SK-N-SH treated with all-trans-retinoic acid at 6 μM for 48 hours (cell line): ENCODE data around the gene SLC25A52.

Source experiments
- ARNTL ChIP-seq: fragments of 450-650 bp; formaldehyde crosslinking; IDR thresholded peaks from 2 replicates; pipeline ENCODE4 v1.5.0; 2020; ENCODE audit warnings: low read depth, mild to moderate bottlenecking, moderate library complexity, borderline replicate concordance
- BACH2 ChIP-seq: fragments of 250-450 bp; sonication (Bioruptor Pico); IDR thresholded peaks from 2 replicates; pipeline ENCODE4 v1.9.0; 2021; ENCODE audit warnings: mild to moderate bottlenecking, borderline replicate concordance
- CREB5 ChIP-seq: fragments of 250-450 bp; sonication (Bioruptor Pico); IDR thresholded peaks from 2 replicates; pipeline ENCODE4 v1.5.1; 2020; ENCODE audit warnings: low read depth, mild to moderate bottlenecking, moderate library complexity
- CSDC2 ChIP-seq: fragments of 250-450 bp; sonication (Bioruptor Pico); IDR thresholded peaks from 2 replicates; pipeline ENCODE4 v1.5.0; 2020; ENCODE audit warnings: mild to moderate bottlenecking, moderate library complexity
- CSRNP3 ChIP-seq: fragments of 250-450 bp; sonication (Bioruptor Pico); IDR thresholded peaks from 2 replicates; pipeline ENCODE4 v1.5.1; 2021; ENCODE audit warnings: mild to moderate bottlenecking, moderate library complexity
- GLIS3 ChIP-seq: fragments of 250-450 bp; sonication (Bioruptor Pico); IDR thresholded peaks from 2 replicates; pipeline ENCODE4 v1.5.0; 2020; ENCODE audit warnings: mild to moderate bottlenecking, moderate library complexity
- OSR1 ChIP-seq: fragments of 250-450 bp; sonication (Bioruptor Pico); IDR thresholded peaks from 2 replicates; pipeline ENCODE4 v1.8.0; 2022; ENCODE audit warnings: moderate library complexity, mild to moderate bottlenecking, inconsistent platforms
- PATZ1 ChIP-seq: fragments of 250-450 bp; sonication (Bioruptor Pico); IDR thresholded peaks from 2 replicates; pipeline ENCODE4 v1.8.0; 2020; ENCODE audit warnings: mild to moderate bottlenecking, moderate library complexity, borderline replicate concordance
- POU6F1 ChIP-seq: fragments of 250-450 bp; sonication (Bioruptor Pico); IDR thresholded peaks from 2 replicates; pipeline ENCODE4 v1.8.0; 2021; ENCODE audit warnings: low read depth, mild to moderate bottlenecking, moderate library complexity, borderline replicate concordance
- RARB ChIP-seq: fragments of 250-450 bp; sonication (Bioruptor Pico); IDR thresholded peaks from 2 replicates; pipeline ENCODE4 v1.8.0; 2021; ENCODE audit warnings: mild to moderate bottlenecking, moderate library complexity
- TOX ChIP-seq: fragments of 250-450 bp; sonication (Bioruptor Pico); IDR thresholded peaks from 2 replicates; pipeline ENCODE4 v1.8.0; 2021; ENCODE audit warnings: mild to moderate bottlenecking, moderate library complexity, borderline replicate concordance
- ZC3H10 ChIP-seq: fragments of 250-450 bp; sonication (Bioruptor Pico); IDR thresholded peaks from 2 replicates; pipeline ENCODE4 v1.5.1; 2021; ENCODE audit warnings: mild to moderate bottlenecking, moderate library complexity
- ZFP3 ChIP-seq: fragments of 250-450 bp; sonication (Bioruptor Pico); IDR thresholded peaks from 2 replicates; pipeline ENCODE4 v1.5.0; 2020; ENCODE audit warnings: mild to moderate bottlenecking, moderate library complexity
- ZNF565 ChIP-seq: fragments of 450-650 bp; formaldehyde crosslinking; conservative IDR thresholded peaks from 2 replicates; pipeline ENCODE4 v1.5.0; 2020; ENCODE audit warnings: low read depth, mild to moderate bottlenecking, moderate library complexity

GRCh38 chr18:31798399-31798798, 37.7 kb upstream of the SLC25A52 start:
- no peak for TF ChIP-seq BACH2 (CRISPR knock-in tag)
- no peak for TF ChIP-seq PATZ1 (CRISPR knock-in tag)
- no peak for TF ChIP-seq ZFP3 (CRISPR knock-in tag)
- no peak for TF ChIP-seq RARB
- no peak for TF ChIP-seq GLIS3 (CRISPR knock-in tag)
- TF ChIP-seq ZNF565 (CRISPR knock-in tag): no peak
- TF ChIP-seq POU6F1: no peak
- TF ChIP-seq CSRNP3 (CRISPR knock-in tag): no peak
- no peak for TF ChIP-seq ZC3H10 (CRISPR knock-in tag)
- no peak for TF ChIP-seq ARNTL
- no peak for TF ChIP-seq TOX (CRISPR knock-in tag)
- no peak for TF ChIP-seq CSDC2
- TF ChIP-seq CREB5 (CRISPR knock-in tag): no peak
- no peak for TF ChIP-seq OSR1
